IPS-18c (cell line): ENCODE data around the gene SLC35F3.
"Not testable (repeated sequence)": the region's sequence is repeated elsewhere in the genome, so short reads cannot be mapped to it uniquely, and the experiment has no call there.

Experiments used
- H3K4me3 ChIP-seq: 2 replicates; pipeline ENCODE4 v1.7.0; 2013; ENCODE audit warnings: low read depth, mild to moderate bottlenecking, low read length, moderate library complexity; ENCODE audit not compliant: insufficient read depth
- H3K9me3 ChIP-seq: one replicate; pipeline ENCODE4 v1.6.1; 2013; ENCODE audit warnings: mild to moderate bottlenecking, low read length, moderate library complexity; ENCODE audit not compliant: control insufficient read depth, insufficient read depth

SLC35F3 gene

DNA sequence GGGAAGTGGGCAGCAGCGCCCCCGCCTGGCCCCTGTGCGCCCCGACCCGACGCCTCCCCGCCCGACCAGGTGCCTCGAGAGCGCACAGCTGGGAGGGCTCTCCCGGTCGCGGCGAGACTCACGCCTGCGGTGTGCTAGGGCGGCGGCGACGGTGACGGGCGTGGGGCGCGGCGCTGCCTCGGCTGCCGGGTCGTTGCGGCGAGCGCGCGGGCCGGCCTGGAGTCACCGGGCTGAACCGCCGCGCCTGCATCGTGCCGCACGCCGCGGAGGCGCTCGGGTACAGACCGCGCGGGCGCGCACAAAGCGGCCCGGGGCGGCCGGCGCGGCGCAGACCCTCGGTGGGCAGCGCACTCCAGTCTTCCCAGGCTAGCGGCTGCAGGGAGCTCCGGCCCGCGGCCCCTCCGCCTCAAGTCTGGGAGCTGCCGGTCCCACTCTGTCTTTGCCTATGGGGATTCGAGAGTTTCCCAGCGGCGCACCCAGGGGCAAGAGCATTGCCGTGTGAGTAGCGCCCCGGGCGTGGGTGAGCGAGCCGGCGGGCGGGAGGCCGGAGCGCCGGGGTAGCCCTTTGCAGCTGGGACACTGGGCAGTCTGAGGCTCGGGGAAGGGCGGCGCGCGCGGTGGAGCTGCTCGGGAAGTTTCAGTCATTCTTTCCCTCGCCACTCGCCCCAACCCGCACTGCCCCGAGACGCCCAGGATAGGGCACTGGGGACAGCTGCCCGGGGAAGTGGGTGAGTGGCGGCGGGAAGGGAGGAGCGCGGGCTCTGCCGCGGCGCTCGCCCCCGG lies at the start of gene SLC35F3:
Gene SLC35F3, plus strand, starts transcription at position 44 of the 783 bp plus-strand sequence.
- Histone ChIP-seq H3K4me3 (peak within 1 kb of the TSS; percentile 61), H3K9me3 (peaks cover 3% of the 10 kb centered on the region)

GRCh38 chr1:233859446-233859845 lies 45.0 kb upstream of the SLC35F3 start:
- H3K4me3 ChIP-seq = no peak overlapping the region
- H3K9me3 ChIP-seq = no peaks in the 10 kb centered on the region

GRCh38 chr1:233863901-233864545 lies 40.5 kb upstream of the SLC35F3 start:
- H3K4me3 ChIP-seq = no peak overlapping the region
- peaks cover 2% of the 10 kb centered on the region for H3K9me3 ChIP-seq

GRCh38 chr1:233864578-233864977 lies 39.9 kb upstream of the SLC35F3 start:
- H3K9me3 ChIP-seq = peaks cover 2% of the 10 kb centered on the region
- no peak overlapping the region for H3K4me3 ChIP-seq

DNA sequence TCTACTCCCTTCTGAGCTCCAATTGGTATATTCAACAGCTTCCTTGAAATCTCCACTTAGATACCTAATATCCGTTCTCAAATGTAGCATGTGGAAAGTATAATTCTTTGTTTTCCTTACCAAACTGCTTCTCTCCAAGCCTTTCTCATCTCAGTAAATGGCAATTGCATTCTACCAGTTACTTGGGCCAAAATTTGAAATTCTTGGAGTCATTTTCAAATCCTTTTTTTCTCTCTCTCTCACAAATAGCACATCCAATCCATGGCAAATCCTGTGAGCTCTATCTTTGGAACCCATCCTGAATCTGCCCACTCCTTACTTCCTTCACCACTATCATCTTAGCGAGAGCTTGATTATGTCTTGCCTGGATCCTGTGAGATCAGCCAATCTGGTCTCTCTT lies 39.3 kb upstream of the SLC35F3 start:
- no peak overlapping the region for H3K4me3 ChIP-seq
- peaks cover 2% of the 10 kb centered on the region for H3K9me3 ChIP-seq

DNA sequence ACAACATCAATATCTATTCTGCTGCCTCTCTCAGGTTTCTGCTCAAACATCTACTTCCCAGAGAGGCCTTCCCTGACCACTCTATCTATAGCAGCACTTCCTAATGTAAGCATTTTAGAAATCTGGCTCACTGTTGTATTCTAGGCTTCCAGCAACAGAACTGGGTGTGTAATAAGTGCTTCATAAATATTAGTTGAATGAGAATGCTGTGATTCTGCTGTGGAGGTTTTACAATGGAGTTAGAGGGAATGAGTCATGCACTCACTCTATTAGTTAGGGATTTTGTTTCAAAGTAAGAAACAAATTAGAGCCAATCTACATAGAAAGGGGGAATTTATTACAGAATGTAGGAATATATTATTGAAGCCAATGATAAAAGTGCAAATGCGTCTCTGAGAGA lies 38.6 kb upstream of the SLC35F3 start:
- Histone ChIP-seq H3K9me3 (peaks cover 2% of the 10 kb centered on the region), H3K4me3 (no peak overlapping the region)

GRCh38 chr1:233867028-233867427 lies 37.4 kb upstream of the SLC35F3 start:
- Histone ChIP-seq H3K4me3 (no peak overlapping the region), H3K9me3 (peaks cover 2% of the 10 kb centered on the region)

DNA sequence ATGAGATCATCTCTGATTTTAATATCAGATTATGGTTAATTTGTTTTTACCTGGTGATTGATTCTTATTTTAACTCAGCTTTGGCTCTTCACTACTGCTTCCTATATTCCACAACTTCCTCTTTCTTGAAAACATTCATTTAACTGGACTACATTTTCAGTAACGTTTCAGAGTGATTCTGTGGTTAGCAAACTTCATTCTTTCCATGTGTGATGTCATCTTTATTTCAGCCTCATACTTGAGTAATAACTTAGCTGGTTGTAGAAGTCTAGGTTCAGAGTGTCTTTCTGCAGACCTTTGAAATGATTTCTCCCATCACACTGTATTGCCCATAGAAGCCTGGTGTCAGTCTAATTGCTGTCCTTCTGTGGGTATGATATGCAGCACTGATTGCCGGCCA lies 36.0 kb upstream of the SLC35F3 start:
- H3K9me3 ChIP-seq = peaks cover 2% of the 10 kb centered on the region
- no peak overlapping the region for H3K4me3 ChIP-seq

GRCh38 chr1:233869680-233870079 lies 34.8 kb upstream of the SLC35F3 start:
- peaks cover 2% of the 10 kb centered on the region for H3K9me3 ChIP-seq
- H3K4me3 ChIP-seq = no peak overlapping the region

DNA sequence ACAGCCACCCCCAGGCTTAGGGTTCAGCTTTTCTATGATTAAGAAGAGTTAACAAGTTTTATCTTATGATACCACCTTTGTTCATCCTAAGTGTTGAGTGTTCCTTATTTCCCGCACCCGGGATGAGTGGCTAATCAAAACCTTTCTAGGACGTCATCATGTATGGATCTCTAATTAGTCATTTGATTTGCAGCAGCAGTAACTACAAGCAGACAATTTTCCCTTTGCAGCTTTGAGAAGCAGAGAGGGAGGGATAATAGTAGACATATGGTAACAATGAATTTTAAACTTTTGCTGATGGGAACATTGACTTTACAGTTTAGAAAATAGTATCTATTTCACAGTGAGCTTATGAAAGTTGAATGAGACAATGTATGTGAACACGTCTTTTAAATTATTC lies 30.8 kb upstream of the SLC35F3 start:
- H3K4me3 ChIP-seq = no peak overlapping the region

GRCh38 chr1:233879841-233880240 lies 24.6 kb upstream of the SLC35F3 start:
- Histone ChIP-seq H3K4me3 (no peak overlapping the region), H3K9me3 (no peaks in the 10 kb centered on the region)

More for the DNA sequence above, 30.8 kb upstream of the SLC35F3 start:
- no peaks in the 10 kb centered on the region for H3K9me3 ChIP-seq

DNA sequence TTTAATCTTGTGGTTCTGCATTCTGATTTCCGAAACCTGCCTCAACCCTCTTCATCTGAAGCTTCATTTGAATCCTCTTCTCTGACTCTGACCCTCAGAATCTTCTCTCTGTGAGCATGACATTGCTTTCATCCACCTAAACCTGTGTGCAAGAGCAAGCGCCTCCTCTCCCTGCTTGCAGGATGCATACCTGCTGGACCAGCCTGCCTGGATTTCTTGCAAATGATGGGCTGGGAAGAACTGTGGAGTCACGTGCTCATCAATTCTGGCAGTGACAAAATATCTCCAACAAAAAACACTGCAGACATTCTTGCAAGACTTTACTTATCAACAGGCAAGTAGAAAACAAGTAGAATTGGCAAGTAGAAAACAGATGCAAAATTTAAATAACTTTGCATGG lies 20.8 kb upstream of the SLC35F3 start:
- Histone ChIP-seq H3K4me3 (no peak overlapping the region), H3K9me3 (no peaks in the 10 kb centered on the region)

- H3K4me3 ChIP-seq = no peak overlapping the region
These were observed 19.9 kb upstream of the SLC35F3 start for GRCh38 chr1:233884461-233885151.

GRCh38 chr1:233885196-233885920 lies 19.1 kb upstream of the SLC35F3 start:
- no peak overlapping the region for H3K4me3 ChIP-seq
- H3K9me3 ChIP-seq = no peaks in the 10 kb centered on the region

More at GRCh38 chr1:233884461-233885151, 19.9 kb upstream of the SLC35F3 start:
- H3K9me3 ChIP-seq = no peaks in the 10 kb centered on the region

DNA sequence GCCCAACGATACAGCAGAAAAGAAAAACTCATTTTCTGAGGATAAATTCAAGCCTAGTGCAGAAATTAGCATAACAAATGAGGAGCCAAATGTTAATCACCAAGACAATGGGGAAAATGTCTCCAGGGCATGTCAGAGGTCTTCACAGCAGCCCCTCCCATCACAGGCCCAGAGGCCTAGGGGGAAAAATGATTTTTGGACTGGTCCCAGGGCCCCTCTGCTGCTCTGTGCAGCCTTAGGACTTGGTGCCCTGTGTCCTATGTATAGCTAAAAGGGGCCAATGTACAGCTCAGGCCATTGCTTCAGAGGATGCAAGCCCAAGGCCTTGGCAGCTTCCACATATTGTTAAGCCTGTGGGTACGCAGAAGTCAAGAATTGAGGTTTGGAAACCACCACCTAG lies 13.3 kb upstream of the SLC35F3 start:
- not testable (repeated sequence) for H3K4me3 ChIP-seq, H3K9me3 ChIP-seq

- no peaks in the 10 kb centered on the region for H3K9me3 ChIP-seq
- no peak overlapping the region for H3K4me3 ChIP-seq
These were observed 6.9 kb upstream of the SLC35F3 start for GRCh38 chr1:233897325-233898162.

- Histone ChIP-seq H3K9me3 (no peaks in the 10 kb centered on the region), H3K4me3 (no peak overlapping the region)
These were observed 3.0 kb upstream of the SLC35F3 start for GRCh38 chr1:233901495-233901894.
